HEK293 (cell line): ENCODE results near the gene FSCN2.

Experiments
- CTCF ChIA-PET: fragments of 350-600 bp; formaldehyde crosslinking; extraction: SDS; loops from one replicate; lab custom pipeline; 2021; ENCODE audit warnings: antibody characterized with exemption; lab: Yijun Ruan, JAX
- POLR2A ChIA-PET: fragments of 300-600 bp; formaldehyde crosslinking; extraction: SDS; loops from one replicate; lab custom pipeline; 2020; ENCODE audit warnings: antibody characterized with exemption, inconsistent platforms; lab: Yijun Ruan, JAX
- H3K27ac ChIP-seq: fragments of 200-500 bp; sonication (Bioruptor generic); 2 replicates; pipeline ENCODE4 v1.5.1; 2014; ENCODE audit warnings: low read depth, low read length, control low read depth, inconsistent platforms; ENCODE audit errors: extremely low read depth
- H3K36me3 ChIP-seq, 2 experiments: fragments of 200-500 bp in 1 of 2; sonication (Bioruptor generic) in 1 of 2; 1 replicate in 1 of 2; 2 replicates in 1 of 2; pipeline ENCODE4 v1.5.1; 2014 to 2017; ENCODE audit warnings: inconsistent platforms in 2 of 2, low read length in 2 of 2; ENCODE audit not compliant: control insufficient read depth in 2 of 2, insufficient read depth in 1 of 2
- H3K4me1 ChIP-seq: fragments of 200-500 bp; sonication (Bioruptor generic); 2 replicates; pipeline ENCODE4 v1.5.1; 2014; ENCODE audit warnings: mild to moderate bottlenecking, low read length, inconsistent platforms; ENCODE audit not compliant: control insufficient read depth, insufficient read depth
- H3K4me3 ChIP-seq: 2 replicates; pipeline ENCODE4 v1.5.1; 2011; ENCODE audit warnings: low read depth, mild to moderate bottlenecking, control low read depth, low read length, moderate library complexity
- H3K9me3 ChIP-seq: fragments of 200-500 bp; sonication (Bioruptor generic); 2 replicates; pipeline ENCODE4 v1.5.1; 2014; ENCODE audit warnings: low read depth, low read length, inconsistent platforms; ENCODE audit not compliant: control insufficient read depth, insufficient read depth
- FEZF1 ChIP-seq: fragments of 450-650 bp; formaldehyde crosslinking; IDR thresholded peaks from 2 replicates; pipeline ENCODE4 v1.5.1; 2016; ENCODE audit warnings: missing biosample characterization, missing genetic modification characterization
- GFI1B ChIP-seq: fragments of 450-650 bp; formaldehyde crosslinking; IDR thresholded peaks from 2 replicates; pipeline ENCODE4 v1.5.1; 2016; ENCODE audit warnings: missing biosample characterization, missing genetic modification characterization
- SCRT1 ChIP-seq: fragments of 450-650 bp; formaldehyde crosslinking; IDR thresholded peaks from 2 replicates; pipeline ENCODE4 v1.5.1; 2016; ENCODE audit warnings: missing biosample characterization, missing genetic modification characterization, borderline replicate concordance
- SP3 ChIP-seq: fragments of 450-650 bp; formaldehyde crosslinking; IDR thresholded peaks from 2 replicates; pipeline ENCODE4 v1.5.1; 2016; ENCODE audit warnings: missing biosample characterization, missing genetic modification characterization
- TCF7L2 ChIP-seq: IDR thresholded peaks from 2 replicates; pipeline ENCODE4 v1.6.1; 2011; ENCODE audit warnings: low read depth, mild to moderate bottlenecking, inconsistent platforms, low read length, moderate library complexity, borderline replicate concordance
- ZBTB8A ChIP-seq: fragments of 450-650 bp; formaldehyde crosslinking; IDR thresholded peaks from 2 replicates; pipeline ENCODE4 v1.5.1; 2016; ENCODE audit warnings: missing biosample characterization, missing genetic modification characterization
- ZNF140 ChIP-seq: fragments of 450-650 bp; formaldehyde crosslinking; IDR thresholded peaks from 2 replicates; pipeline ENCODE4 v1.5.1; 2016; ENCODE audit warnings: missing biosample characterization, missing genetic modification characterization
- ZNF2 ChIP-seq: fragments of 450-650 bp; formaldehyde crosslinking; IDR thresholded peaks from 2 replicates; pipeline ENCODE4 v1.5.1; 2016; ENCODE audit warnings: missing biosample characterization, missing genetic modification characterization
- ZNF223 ChIP-seq: fragments of 450-650 bp; formaldehyde crosslinking; IDR thresholded peaks from 2 replicates; pipeline ENCODE4 v1.5.1; 2016; ENCODE audit warnings: missing biosample characterization, missing genetic modification characterization
- ZNF239 ChIP-seq: fragments of 450-650 bp; formaldehyde crosslinking; IDR thresholded peaks from 2 replicates; pipeline ENCODE4 v1.5.1; 2016; ENCODE audit warnings: missing biosample characterization, missing genetic modification characterization
- ZNF391 ChIP-seq: fragments of 450-650 bp; formaldehyde crosslinking; IDR thresholded peaks from 2 replicates; pipeline ENCODE4 v1.5.1; 2016; ENCODE audit warnings: low read depth, missing biosample characterization, missing genetic modification characterization, borderline replicate concordance
- ZNF544 ChIP-seq: fragments of 450-650 bp; formaldehyde crosslinking; IDR thresholded peaks from 2 replicates; pipeline ENCODE4 v1.5.0; 2017; ENCODE audit warnings: missing biosample characterization, missing genetic modification characterization
- ZNF585B ChIP-seq: fragments of 450-650 bp; formaldehyde crosslinking; IDR thresholded peaks from 2 replicates; pipeline ENCODE4 v1.5.1; 2016; ENCODE audit warnings: missing biosample characterization, missing genetic modification characterization
- ZNF626 ChIP-seq: fragments of 450-650 bp; sonication (Bioruptor Pico); formaldehyde crosslinking; IDR thresholded peaks from 2 replicates; pipeline ENCODE4 v1.5.1; 2018; ENCODE audit warnings: missing biosample characterization, missing genetic modification characterization, inconsistent platforms
- ZNF658 ChIP-seq: fragments of 450-650 bp; formaldehyde crosslinking; IDR thresholded peaks from 2 replicates; pipeline ENCODE4; 2016; ENCODE audit warnings: missing biosample characterization, missing genetic modification characterization
- ZNF76 ChIP-seq: fragments of 450-650 bp; formaldehyde crosslinking; IDR thresholded peaks from 2 replicates; pipeline ENCODE4; 2016; ENCODE audit warnings: low read depth, missing biosample characterization, missing genetic modification characterization, borderline replicate concordance
- ZNF777 ChIP-seq: fragments of 450-650 bp; formaldehyde crosslinking; IDR thresholded peaks from 2 replicates; pipeline ENCODE4 v1.5.1; 2017; ENCODE audit warnings: missing biosample characterization, missing genetic modification characterization, borderline replicate concordance
- ZNF837 ChIP-seq: fragments of 450-650 bp; formaldehyde crosslinking; IDR thresholded peaks from 2 replicates; pipeline ENCODE4 v1.5.1; 2016; ENCODE audit warnings: missing biosample characterization, missing genetic modification characterization
- ZXDB ChIP-seq: fragments of 450-650 bp; formaldehyde crosslinking; IDR thresholded peaks from 2 replicates; pipeline ENCODE4 v1.5.1; 2016; ENCODE audit warnings: missing biosample characterization, missing genetic modification characterization
- TF ChIP-seq, protein P1 (sequence below): fragments of 450-650 bp; formaldehyde crosslinking; IDR thresholded peaks from 2 replicates; pipeline ENCODE4 v1.5.1; 2016; ENCODE audit warnings: missing biosample characterization, missing genetic modification characterization
- TF ChIP-seq, protein P2 (sequence below): fragments of 450-650 bp; formaldehyde crosslinking; IDR thresholded peaks from 2 replicates; pipeline ENCODE4 v1.5.1; 2017; ENCODE audit warnings: missing biosample characterization, missing genetic modification characterization
- TF ChIP-seq, protein P3 (sequence below): fragments of 450-650 bp; formaldehyde crosslinking; IDR thresholded peaks from 2 replicates; pipeline ENCODE4 v1.5.1; 2017; ENCODE audit warnings: missing biosample characterization, missing genetic modification characterization
- TF ChIP-seq, protein P4 (sequence below): fragments of 450-650 bp; formaldehyde crosslinking; IDR thresholded peaks from 2 replicates; pipeline ENCODE4 v1.5.1; 2017; ENCODE audit warnings: missing biosample characterization, missing genetic modification characterization
- TF ChIP-seq, protein P5 (sequence below): fragments of 450-650 bp; formaldehyde crosslinking; IDR thresholded peaks from 2 replicates; pipeline ENCODE4 v1.5.1; 2016; ENCODE audit warnings: missing biosample characterization, missing genetic modification characterization, low read depth

The FSCN2 gene

DNA sequence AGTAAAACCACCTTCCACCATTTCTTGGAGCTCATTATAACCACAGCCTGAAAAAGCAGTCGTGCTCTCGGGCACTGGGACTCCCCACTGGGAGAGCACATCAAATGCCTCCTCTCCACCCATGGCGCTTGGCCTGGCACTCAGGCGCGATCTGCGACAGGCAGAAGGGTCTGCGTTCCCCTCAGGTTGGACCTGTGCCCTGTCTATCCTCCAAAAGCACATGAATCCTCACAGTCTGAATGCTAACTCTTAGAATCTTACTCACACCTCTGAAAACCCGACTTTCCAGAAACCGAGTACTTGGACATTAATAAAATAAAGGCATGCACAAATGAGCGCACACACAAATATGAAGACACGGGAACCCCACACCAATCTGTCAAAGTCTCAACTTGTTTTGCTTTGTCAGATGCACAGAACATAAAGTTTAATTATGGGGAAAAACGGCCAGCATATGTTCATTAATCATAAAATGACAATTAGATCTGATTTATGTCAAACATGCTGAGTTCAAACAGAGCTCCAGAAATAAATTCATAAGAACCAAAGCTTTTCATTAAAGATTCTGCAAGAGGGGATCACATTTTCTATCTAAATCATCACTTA is 44.5 kb downstream of the FSCN2 start:
- peaks cover 11 to 94% of the 10 kb centered on the region in 2 experiments for H3K36me3 ChIP-seq
- H3K27ac ChIP-seq: no peak overlapping the region
- ChIA-PET CTCF (interaction anchor here (0.6 to 2.5 kb wide), 5 partner anchors 8 to 350 kb away, joined by 3 to 13 read pairs (median 3); partner anchors contain the start of gene CEP131), POLR2A (no interaction called here)
- H3K9me3 ChIP-seq: no peaks in the 10 kb centered on the region
- TF ChIP-seq, protein P1, sequence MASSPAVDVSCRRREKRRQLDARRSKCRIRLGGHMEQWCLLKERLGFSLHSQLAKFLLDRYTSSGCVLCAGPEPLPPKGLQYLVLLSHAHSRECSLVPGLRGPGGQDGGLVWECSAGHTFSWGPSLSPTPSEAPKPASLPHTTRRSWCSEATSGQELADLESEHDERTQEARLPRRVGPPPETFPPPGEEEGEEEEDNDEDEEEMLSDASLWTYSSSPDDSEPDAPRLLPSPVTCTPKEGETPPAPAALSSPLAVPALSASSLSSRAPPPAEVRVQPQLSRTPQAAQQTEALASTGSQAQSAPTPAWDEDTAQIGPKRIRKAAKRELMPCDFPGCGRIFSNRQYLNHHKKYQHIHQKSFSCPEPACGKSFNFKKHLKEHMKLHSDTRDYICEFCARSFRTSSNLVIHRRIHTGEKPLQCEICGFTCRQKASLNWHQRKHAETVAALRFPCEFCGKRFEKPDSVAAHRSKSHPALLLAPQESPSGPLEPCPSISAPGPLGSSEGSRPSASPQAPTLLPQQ (tag by site-specific recombination): no peak
- 0 out of 2 replicates have a peak, but pooled peaks have one; percentile 24 for TF ChIP-seq ZBTB8A (tag by site-specific recombination)
- TF ChIP-seq ZNF223 (tag by site-specific recombination): no peak
- TF ChIP-seq ZNF140 (tag by site-specific recombination): no peak
- TF ChIP-seq ZNF585B (tag by site-specific recombination): no peak
- TF ChIP-seq ZNF544: no peak
- TF ChIP-seq ZNF626: no peak
- no peak for TF ChIP-seq ZNF76 (tag by site-specific recombination)
- TF ChIP-seq, protein P2, sequence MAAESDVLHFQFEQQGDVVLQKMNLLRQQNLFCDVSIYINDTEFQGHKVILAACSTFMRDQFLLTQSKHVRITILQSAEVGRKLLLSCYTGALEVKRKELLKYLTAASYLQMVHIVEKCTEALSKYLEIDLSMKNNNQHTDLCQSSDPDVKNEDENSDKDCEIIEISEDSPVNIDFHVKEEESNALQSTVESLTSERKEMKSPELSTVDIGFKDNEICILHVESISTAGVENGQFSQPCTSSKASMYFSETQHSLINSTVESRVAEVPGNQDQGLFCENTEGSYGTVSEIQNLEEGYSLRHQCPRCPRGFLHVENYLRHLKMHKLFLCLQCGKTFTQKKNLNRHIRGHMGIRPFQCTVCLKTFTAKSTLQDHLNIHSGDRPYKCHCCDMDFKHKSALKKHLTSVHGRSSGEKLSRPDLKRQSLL (tag by site-specific recombination): no peak
- no peak for TF ChIP-seq ZNF391 (tag by site-specific recombination)
- TF ChIP-seq, protein P3, sequence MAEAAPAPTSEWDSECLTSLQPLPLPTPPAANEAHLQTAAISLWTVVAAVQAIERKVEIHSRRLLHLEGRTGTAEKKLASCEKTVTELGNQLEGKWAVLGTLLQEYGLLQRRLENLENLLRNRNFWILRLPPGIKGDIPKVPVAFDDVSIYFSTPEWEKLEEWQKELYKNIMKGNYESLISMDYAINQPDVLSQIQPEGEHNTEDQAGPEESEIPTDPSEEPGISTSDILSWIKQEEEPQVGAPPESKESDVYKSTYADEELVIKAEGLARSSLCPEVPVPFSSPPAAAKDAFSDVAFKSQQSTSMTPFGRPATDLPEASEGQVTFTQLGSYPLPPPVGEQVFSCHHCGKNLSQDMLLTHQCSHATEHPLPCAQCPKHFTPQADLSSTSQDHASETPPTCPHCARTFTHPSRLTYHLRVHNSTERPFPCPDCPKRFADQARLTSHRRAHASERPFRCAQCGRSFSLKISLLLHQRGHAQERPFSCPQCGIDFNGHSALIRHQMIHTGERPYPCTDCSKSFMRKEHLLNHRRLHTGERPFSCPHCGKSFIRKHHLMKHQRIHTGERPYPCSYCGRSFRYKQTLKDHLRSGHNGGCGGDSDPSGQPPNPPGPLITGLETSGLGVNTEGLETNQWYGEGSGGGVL (tag by site-specific recombination): no peak
- TF ChIP-seq TCF7L2: no peak
- TF ChIP-seq ZNF658 (tag by site-specific recombination): no peak
- TF ChIP-seq, protein P4, sequence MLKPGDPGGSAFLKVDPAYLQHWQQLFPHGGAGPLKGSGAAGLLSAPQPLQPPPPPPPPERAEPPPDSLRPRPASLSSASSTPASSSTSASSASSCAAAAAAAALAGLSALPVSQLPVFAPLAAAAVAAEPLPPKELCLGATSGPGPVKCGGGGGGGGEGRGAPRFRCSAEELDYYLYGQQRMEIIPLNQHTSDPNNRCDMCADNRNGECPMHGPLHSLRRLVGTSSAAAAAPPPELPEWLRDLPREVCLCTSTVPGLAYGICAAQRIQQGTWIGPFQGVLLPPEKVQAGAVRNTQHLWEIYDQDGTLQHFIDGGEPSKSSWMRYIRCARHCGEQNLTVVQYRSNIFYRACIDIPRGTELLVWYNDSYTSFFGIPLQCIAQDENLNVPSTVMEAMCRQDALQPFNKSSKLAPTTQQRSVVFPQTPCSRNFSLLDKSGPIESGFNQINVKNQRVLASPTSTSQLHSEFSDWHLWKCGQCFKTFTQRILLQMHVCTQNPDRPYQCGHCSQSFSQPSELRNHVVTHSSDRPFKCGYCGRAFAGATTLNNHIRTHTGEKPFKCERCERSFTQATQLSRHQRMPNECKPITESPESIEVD: peak; percentile 46; the same call in 1 of the 2 replicates
- 0 out of 2 replicates have a peak, but pooled peaks have one; percentile 34 for TF ChIP-seq GFI1B (tag by site-specific recombination)
- no peak for TF ChIP-seq ZNF2
- no peak overlapping the region for H3K4me3 ChIP-seq
- peaks cover 25% of the 10 kb centered on the region for H3K4me1 ChIP-seq

DNA sequence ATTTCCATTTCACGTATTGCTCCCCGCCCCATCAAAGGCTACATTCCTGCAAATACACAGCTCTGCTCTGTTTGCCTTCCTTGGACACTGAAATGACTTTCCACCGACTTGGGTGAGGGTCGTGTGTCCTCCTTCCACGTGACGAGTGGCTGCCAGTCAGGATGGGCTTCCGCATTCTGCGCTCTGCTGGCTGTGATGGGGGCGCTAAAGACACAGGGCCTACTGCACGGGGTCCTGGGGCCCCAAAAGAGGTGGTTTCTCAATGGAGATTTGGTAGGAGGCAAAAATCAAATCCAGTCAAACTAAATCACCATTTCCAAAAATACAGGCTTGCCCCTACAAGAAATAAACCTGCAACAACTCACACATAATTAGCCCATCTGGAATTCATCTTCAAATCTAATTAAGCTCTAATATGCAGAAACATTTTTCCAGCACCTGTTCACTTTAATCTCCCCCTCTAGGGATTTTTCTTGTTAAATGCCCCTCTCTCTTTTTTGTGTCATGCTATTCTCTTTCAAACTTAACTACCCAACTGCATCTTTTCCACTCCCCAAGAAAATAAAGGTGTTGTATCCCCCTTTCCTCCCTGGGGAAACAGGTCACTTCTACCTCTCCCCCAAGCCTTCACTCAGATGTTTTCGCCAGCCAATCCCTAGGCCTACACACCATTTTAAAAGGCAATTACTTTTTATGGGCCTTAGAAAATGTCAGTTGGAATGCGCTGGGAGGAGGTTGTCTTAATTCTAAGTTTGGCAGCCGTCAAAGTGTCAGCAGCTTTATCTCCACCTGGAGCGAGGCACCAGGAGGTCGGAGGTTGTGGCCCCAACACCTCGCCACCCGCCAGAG is 45.8 kb downstream of the FSCN2 start:
- Histone ChIP-seq H3K9me3 (no peaks in the 10 kb centered on the region), H3K36me3 (peaks cover 15 to 94% of the 10 kb centered on the region in 2 experiments), H3K4me1 (peaks cover 16% of the 10 kb centered on the region), H3K4me3 (no peak overlapping the region), H3K27ac (no peak overlapping the region; the same call in 1 of the 2 replicates)
- CTCF ChIA-PET: interaction anchor here (2.1 to 2.5 kb wide), 2 partner anchors 10 to 27 kb away, joined by 7 to 13 read pairs; no protein-coding TSS in a partner anchor
- POLR2A ChIA-PET: no interaction called here
- TF ChIP-seq ZNF777 (tag by site-specific recombination) (no peak), FEZF1 (tag by site-specific recombination) (peak; percentile 90), ZNF544 (no peak), SCRT1 (no peak), ZNF837 (no peak), ZNF239 (tag by site-specific recombination) (no peak), SP3 (tag by site-specific recombination) (no peak), ZXDB (no peak)
- TF ChIP-seq, protein P5, sequence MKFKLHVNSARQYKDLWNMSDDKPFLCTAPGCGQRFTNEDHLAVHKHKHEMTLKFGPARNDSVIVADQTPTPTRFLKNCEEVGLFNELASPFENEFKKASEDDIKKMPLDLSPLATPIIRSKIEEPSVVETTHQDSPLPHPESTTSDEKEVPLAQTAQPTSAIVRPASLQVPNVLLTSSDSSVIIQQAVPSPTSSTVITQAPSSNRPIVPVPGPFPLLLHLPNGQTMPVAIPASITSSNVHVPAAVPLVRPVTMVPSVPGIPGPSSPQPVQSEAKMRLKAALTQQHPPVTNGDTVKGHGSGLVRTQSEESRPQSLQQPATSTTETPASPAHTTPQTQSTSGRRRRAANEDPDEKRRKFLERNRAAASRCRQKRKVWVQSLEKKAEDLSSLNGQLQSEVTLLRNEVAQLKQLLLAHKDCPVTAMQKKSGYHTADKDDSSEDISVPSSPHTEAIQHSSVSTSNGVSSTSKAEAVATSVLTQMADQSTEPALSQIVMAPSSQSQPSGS (tag by site-specific recombination): no peak
- TF ChIP-seq, protein P4: peak; percentile 90
